AG20443 (cell line): ENCODE results near the gene PITPNC1.
"Not testable (repeated sequence)": the region's sequence is repeated elsewhere in the genome, so short reads cannot be mapped to it uniquely, and the experiment has no call there.

Experiments used
- DNase-seq: peaks from one replicate; pipeline ENCODE4 v3.0.0; 2012; ENCODE audit warnings: low spot score, mixed read lengths

The PITPNC1 gene

DNA sequence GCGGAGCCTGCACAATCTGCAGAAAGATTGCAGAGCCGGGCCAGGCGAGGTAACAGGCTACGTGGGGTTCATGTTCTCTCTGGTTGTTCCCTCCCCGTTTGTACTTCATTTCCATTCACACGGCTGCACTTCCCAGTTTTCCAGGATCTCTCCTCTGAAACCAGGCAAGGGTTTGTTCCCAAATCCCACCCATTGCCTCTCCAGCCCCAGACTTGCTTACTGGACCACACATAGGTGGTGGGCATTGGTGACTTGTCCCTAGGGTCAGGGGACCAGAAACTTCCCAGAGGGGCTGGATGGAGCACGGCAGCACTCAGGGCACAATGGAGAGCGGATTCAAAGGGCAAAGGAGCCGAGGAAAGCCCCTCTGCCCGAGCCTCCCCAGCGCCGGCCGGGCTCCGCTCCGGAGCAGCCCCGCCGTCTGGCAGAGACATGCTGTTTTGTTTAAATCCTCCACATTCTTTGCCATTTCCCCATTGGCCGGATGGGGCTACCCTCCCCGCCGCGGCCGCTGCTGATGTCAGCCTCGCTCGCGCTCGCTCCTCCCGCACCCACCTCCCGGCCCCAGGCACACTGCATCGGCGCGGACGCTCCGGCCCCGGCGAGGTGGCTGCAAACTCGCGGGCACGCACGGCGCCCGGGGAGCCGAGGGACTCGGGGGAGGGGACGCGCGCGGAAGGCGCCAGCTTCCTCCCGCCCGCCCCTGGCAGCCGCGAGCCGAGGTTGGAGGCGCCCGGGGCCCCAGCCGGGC is at the start of gene PITPNC1:
Gene PITPNC1 (plus strand): TSS at position 545 of the 751 bp plus-strand sequence.
- peak; percentile 92 for DNase-seq

DNA sequence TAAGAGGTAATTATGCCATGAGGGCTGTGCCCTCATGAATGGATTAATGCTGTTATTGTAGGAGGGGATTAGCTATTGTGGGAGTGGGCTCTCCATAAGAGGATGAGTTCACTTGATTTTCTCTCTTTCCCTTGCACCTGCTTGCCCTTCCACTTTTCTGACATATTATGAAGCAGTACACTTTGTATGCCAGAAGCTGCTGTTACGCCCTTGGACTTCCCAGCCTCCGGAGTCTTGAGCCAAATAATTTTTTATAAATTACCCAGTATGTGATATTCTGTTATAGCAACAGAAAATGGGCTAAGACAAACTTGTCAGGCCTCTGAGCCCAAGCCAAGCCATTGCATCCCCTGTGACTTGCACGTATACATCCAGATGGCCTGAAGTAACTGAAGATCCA is 49.1 kb upstream of the PITPNC1 start:
- no peak for DNase-seq

DNA sequence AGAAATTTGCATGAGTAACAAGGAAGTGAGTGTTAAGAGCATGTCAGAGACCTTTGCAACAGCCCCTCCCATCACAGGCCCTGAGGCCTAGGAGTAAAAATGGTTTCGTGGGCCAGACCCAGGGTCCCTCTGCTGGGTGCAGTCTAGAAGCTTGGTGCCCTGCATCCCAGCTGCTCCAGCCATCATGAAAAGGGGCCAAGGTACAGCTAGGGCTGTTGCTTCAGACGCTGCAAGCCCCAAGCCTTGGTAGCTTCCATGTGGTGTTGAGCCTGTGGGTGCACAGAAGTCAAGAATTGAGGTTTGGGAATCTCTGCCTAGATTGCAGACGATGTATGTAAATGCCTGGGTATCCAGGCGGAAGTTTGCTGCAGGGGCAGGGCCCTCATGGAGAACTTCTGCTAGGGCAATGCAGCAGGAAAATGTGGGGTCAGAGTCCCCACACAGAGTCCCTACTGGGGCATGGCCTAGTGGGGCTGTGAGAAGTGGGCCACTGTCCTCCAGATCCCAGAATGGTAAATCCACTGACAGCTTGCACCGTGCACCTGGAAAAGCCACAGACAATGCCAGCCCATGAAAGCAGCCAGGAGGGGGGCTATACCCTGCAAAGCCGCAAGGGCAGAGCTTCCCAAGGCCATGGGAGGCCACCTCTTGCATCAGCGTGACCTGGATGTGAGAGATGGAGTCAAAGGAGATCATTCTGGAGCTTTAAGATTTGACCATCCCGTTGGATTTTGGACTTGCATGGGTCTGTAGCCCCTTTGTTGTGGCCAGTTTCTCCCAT is 45.5 kb upstream of the PITPNC1 start:
- not testable (repeated sequence) for DNase-seq

DNA sequence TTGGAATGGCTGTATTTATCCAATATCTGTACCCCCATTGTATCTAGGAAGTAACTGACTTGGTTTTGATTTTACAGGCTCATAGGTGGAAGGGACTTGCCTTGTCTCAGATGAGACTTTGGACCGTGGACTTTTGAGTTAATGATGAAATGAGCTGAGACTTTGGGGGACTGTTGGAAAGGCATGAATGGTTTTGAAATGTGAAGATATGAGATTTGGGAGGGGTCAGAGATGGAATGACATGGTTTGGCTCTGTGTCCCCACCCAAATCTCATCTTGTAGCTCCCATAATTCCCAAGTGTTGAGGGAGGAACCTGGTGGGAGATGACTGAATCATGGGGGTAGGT is 44.9 kb upstream of the PITPNC1 start:
- DNase-seq: not testable (repeated sequence)

DNA sequence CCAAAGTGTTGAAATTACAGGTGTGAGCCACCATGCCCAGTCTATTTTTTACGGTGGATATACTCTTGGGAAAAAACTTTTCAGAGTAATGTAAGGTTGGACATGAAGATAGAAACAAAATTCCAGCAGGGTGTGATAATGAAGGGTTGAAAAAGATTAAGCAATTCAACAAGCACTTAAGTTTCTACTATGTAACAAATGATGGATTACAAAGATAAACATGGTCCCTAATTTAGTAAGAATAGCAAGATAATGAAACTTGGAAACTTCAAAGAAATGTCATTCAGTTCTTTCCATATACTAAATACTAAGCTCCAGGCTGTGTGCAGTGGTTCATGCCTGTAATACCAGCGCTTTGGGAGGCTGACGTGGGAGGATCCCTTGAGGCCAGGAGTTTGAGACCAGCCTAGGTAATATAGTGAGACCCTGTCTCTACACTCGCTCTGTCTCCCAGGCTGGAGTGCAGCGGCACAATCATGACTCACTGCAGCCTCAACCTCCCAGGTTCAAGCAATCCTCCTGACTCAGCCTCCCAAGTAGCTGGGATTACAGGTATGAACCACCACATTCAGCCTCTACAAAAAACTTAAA is 41.7 kb upstream of the PITPNC1 start:
- DNase-seq: no peak

DNA sequence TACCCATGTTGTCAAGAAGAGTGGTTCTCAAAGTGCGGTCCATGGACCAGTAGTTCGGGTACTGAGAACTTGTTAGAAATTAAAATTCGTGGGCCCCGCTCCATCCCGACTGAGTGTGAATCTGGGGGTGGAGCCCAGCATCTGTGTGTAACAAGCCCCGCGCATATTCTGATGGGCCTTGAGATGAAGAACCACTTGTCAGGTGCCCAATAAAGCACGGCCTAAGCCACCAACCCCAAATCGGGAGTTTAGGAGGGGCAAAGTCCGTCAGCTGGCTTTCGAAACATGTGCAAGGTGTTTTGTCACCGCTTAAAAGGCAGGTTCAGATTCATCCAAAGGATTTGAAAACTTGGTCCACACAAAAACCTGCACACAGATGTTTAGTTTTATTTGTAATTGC is 40.2 kb upstream of the PITPNC1 start:
- no peak for DNase-seq

DNA sequence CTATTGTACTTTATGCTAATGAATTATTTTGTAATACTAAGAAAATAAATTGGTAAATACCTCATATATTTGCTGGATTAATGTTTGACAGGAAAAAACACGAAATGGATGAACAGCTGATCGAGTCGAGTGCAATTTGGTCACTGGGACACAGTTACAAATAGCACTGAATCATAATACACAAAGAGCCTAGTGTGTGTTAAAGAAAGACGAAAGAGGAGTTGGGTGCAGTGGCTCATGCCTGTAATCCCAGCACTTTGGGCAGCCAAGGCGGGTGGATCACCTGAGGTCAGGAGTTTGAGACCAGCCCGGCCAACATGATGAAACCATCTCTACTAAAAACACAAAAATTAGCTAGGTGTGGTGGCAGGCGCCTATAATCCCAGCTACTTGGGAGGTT is 38.7 kb upstream of the PITPNC1 start:
- DNase-seq: not testable (repeated sequence)

DNA sequence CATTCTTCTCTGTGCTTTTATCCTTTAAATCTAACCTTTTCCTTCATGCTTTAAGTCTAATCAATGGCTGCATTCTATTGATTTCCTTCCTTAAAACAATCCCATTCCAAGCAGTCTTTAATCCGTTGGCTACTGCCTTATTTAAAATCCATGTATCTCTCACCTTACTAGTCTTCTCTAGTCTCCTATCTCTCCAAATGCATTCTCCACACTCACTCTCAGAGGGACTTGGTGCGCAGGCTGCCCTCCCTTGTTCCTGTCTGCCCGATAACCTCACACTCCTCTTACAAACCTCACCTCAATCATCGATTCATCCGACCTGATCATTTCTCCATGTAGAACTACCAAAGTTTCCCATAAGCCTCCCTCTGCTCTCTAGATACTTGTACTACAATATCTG is 33.8 kb upstream of the PITPNC1 start:
- DNase-seq: no peak

DNA sequence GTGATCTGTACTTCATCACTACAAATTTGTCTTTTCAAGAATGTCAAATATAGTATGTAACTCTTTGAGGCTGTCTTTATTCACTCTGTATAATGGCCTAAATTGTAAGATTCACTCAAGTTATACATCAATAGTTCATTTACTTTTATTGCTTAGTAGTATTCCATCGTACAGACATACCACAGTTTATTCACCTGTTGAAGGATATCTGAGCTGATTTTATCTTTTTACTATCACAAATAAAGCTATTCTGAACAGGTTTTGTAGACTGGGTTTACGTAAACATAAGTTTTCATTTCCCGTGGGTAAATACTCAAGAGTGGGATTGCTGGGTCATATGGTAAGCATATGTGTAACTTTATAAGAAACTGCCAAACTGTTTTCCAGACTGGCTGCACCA is 29.3 kb upstream of the PITPNC1 start:
- no peak for DNase-seq

DNA sequence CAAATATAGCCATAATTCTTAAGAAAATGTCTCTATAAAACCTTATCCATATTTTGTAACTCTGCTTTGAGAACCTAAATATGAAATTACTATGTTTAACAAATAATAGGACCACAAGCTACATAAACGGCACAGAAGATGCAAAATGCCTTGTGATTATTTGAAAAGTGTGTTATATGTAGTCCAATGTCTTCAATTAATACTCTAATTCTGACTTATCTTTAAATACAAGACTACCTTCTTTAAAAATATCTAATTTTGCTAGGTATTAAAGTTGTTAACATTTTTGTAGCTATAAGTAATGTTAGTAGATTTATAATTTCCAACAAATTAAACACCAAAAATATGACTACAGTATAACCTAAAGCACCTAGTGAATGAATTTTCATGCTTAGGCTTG is 27.7 kb upstream of the PITPNC1 start:
- DNase-seq: no peak

DNA sequence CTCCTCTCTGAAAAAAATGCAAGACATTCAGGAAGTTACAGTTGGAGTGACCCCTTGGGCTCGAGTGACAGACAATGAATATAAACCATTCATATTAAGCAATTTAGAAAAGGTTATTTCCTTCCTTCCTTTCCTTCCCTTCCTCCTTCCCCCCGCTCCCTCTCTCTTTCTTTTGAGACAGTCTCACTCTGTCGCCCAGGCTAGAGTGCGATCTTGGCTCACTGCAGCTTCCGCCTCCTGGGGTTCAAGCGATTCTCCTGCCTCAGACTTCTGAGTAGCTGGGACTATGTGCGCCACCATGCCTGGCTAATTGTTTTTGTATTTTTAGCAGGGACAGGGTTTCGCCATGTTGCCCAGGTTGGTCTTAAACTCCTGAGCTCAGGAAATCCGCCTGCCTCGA is 23.9 kb upstream of the PITPNC1 start:
- DNase-seq: no peak

DNA sequence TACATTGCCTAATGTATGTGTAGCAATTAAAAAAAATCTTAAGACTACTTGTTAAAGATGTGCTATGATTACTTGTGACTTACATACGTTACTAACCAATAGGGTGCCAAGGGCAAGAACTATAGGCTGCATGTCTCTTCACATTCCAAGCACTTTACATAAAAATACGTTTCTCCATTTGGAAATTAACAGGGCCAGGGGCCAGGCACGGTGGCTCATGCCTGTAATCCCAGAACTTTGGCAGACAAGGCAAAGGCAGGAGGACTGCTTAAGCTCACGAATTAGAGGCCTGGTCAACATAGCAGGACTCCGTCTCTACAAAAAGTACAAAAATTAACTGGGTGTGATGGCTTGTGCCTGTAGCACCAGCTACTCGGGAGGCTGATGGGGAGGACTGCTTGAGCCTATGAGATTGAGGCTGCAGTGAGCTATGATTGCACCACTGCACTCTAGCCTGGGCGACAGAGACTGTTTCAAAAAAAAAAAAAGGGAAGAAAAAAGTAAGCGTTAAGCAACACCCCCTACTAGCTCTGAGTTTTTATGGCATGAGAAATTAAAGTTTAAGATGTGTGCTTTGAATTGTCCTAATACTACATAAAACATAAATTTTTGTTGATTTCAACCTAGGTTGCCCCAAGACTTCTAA is 23.0 kb upstream of the PITPNC1 start:
- no peak for DNase-seq

DNA sequence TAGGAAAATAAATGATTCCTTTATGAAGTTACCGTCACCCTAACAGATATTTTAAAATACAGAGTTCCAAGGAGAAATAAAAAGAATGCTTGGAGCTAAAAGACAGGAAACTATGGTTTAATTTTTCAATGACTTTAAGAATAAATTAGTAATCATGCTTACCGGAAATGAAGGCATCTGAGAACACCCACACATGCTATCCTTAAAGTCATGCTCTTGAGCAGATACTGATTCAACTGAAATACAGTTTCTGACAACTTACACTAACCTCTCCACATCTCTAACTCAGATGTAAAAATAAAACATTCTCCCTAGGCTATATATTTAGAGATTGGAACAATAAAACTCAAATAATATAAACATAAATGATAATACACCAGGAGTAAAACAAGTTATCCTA is 18.5 kb upstream of the PITPNC1 start:
- DNase-seq: no peak

DNA sequence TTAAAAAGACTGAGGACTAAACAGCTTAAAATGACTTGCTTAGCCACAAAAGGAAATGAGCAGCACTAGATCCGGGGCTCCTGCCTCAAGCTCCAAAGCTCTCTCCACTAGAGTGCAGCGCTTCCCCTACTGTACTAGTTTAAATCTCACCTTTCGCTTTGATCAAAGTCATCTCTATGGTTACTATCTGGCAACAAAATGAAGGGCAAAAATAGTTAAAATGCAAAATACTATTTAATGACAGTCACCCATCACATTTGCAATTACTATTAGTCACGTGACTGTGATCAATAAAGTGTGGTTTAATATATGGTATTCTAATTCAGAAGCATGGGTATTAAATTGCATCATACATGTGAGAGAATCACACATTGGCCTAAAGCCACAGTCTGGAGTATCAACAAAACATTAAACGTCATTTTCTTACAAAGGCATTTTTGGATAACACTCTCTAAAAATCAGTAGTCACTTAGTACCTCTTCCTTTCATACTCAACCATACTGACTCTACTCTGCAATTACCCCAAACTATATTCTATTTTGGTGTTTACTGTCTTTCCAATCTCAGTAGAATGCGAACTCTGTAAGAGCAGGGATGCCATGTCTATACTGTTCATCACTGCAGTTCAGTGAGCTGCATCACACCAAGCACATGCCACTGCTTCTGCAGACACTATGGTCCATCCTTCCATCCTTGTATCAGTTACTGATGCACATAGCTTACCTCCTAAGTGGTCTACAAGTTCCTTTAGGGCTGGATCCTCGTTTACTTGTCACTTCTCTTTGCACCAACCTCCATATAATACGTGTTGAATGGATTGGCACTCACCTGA is 16.9 kb upstream of the PITPNC1 start:
- no peak for DNase-seq

DNA sequence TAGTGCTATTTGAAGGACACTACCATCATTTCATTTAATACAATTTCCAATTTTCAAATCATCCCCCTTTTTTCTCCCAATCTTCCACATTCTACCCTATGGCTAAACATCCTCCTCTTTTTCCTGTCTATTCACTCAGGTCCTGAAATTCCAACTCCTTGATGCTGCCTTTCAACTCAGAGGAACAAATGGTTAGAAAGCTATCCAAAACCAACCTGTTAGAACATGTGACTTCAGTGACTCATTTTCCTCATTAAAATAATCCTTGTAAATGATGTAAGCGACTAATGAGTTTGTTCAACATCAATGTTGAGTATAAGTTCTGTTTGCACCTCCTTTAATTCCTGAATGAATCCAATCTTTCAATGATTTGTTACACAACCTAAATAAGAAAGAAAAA is 16.2 kb upstream of the PITPNC1 start:
- no peak for DNase-seq

DNA sequence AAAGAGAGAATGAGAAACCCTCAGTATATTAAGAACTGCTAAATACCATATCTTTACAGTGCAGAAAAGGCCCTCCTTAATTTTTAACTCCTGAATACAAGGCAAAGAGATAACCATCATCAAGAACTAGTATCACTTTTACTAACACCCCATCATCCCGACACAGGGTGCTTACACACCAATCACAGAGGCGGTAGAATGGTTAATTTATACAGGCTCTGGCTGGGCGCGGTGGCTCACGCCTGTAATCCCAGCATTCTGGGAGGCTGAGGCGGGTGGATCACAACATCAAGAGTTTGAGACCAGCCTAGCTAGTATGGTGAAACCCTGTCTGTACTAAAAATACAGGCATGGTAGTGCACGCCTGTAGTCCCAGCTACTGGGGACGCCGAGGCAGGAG is 14.9 kb upstream of the PITPNC1 start:
- DNase-seq: no peak

DNA sequence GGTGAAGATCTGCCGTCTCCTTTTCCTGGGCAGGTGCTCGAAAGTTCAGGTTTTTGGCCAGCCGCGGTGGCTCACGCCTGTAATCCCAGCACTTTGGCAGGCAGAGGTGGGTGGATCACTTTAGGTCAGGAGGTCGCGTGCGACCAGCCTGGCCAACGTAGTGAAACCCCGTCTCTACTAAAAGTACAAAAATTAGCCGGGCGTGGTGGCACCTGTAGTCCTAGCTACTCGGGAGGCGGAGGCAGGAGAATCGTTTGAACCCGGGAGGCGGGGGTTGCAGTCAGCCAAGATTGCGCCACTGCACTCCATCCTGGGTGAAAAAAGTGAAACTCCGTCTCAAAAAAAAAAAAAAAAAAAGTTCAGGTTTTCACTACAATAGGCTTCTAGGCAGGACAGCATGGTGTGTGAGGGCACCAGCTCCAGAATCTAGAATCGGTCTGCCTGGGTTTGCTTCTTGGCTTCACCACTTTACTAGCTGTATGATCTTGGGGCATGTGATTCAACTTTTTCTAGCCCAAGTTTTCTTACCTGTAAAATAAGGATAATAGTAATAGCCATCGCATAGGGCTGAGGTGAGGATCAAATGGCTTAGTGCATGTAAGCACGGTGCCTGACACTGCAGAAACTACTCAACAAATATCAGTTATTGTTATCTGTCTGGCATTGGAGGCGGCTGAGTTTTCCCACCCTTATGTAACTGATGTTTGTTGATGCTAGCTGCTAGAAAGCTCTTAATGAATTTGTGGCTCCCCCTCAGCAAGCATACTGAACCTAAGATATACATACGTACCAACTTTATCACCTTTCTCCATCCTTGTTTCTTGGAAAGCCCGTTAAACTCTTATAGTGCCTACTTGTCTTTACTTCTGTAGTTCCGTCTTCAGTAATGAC is 12.0 kb upstream of the PITPNC1 start:
- no peak for DNase-seq

DNA sequence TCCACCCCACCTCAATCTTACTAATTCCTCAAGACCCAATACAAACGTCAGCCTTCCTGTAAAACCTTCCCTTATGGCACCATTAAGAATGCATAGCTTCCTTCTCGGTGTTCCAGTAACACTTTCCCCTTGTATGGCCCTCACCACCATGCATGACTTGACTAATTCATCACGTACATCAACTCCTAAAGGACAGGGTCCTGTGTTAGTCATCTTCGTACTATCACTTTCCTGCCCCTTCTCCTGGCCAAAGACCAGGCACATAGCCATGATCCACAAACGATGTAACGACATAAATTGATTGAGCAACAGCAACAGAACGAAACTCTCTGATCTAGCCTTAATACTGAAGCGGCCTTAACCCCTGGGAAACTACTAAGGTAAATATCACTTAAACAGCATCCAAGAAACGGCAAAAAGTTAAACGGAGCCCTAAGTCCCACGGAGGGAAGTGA is 11.3 kb upstream of the PITPNC1 start:
- peak; percentile 33 for DNase-seq

DNA sequence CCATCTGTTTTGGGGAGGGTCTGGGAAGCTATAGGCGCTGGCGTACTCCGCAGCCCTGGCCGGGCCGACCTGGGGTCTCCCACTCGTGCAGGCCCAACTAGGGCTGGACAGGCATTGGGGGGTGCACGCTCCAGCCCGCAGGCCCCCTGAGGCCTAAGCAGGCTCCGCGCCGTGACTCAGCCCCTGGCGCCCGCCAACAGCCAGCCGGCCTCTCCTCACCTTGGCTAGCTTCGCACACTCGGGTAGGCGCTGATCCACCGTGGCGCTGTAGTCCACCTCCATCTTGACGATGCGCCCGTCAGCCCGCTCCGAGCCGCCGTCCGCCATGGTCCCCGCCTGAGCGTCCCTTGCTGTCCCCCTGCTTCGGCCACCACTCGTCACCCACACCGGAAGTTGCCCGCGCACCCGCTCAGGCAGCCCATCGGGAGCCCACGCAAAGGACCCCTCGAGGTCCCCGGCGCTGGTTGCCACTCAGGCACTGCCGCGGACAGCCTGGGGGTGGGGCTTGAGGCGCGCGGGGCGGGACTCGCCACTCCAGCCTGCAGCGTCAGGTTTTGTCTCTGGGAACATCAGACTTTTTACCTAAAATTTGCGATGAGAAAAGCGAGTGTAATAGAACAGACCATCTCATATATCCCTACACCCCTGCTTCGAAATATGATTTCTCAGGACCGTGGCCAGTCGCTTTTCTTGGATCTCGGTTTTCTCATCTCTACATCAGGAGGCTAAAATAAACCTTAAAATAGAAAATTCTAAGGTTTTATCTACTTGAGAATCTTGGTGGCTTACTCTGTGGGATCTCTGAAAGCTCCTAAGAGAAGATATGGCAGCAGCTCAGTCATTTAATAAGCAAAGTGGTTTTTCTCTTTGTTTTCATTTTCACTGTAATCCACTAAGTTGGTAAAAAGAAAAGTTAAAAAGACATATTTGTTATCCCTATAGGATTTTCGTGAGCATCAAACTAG is 10.6 kb upstream of the PITPNC1 start, which contains the start of gene PSMD12:
Gene PSMD12 (minus strand): TSS at position 385 of the 965 bp plus-strand sequence. CDS start 58 bp downstream, at position 327.
- peak; percentile 98 for DNase-seq
